Left colon (tissue), 2 donors: ENCODE results near the gene G6PC2. TPM values are rescaled to one million over a fixed set of nuclear protein-coding genes. Genes with fewer than 3 reads are reported as not detected.
"Not testable (repeated sequence)": the region's sequence is repeated elsewhere in the genome, so short reads cannot be mapped to it uniquely, and the experiment has no call there.

Source experiments
- ATAC-seq: fragments of 200-7000 bp; cut with Tn5 transposase; one replicate; pipeline ENCODE4 v1.9.1; 2020; ENCODE audit warnings: mild to moderate bottlenecking, moderate library complexity
- DNase-seq, 2 donors: peaks; one replicate each; pipeline ENCODE4 v3.0.0-alpha.2; 2020
- intact Hi-C, 2 donors: fragments of 100-400 bp; cut with DNase I in 1 of 2; cut with micrococcal nuclease in 1 of 2; formaldehyde crosslinking; loops; one replicate each; pipeline versions ENCODE4 v1.11.2 to v1.14.0; 2022; cut with DNase I, micrococcal nuclease
- long read RNA-seq: library from polyadenylated mRNA; unstranded; transcript quantifications from one replicate; pipeline ENCODE4 v2.0.0, GENCODE V29; 2021
- total RNA-seq, 2 donors: library from RNA; stranded (reverse); fragmentation: NEBNext Ultra II Directional; extraction: Animal tissue kit (Norgen Biotek cat#: 25700); gene quantifications; one replicate each; pipeline ENCODE4 v1.2.1, GENCODE V29; 2021
- donor health status: DM: no; HTN: no; CAD: no.
- donor health status: DM: yes; HTN: yes; CAD: no.

G6PC2 gene
- under 1 TPM in 1 of 2 donors, not detected in 1; 0.31 TPM for total RNA-seq
- long read RNA-seq: 0 reads

DNA sequence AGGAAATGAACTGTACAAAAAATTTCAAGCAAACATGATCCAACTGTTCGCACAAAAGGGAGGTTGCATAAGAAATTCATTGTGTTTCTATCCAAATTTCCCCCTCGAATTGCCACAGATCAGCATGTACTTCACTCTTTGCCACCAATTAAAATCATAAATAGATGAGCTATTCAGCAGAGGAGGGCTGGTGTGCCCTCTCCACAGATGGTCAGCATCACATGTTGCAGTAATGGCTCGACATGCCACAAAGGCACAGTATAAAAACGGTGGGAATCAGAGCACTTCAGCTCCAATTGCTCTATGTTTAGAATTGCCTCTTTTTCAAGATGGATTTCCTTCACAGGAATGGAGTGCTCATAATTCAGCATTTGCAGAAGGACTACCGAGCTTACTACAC is at the start of gene G6PC2:
Gene G6PC2, plus strand, starts transcription at position 289 of the 400 bp plus-strand sequence. Its CDS starts 41 bp downstream, at position 330.
- ATAC-seq (no peak), DNase-seq (no peak)
- intact Hi-C loops: no loop called here

DNA sequence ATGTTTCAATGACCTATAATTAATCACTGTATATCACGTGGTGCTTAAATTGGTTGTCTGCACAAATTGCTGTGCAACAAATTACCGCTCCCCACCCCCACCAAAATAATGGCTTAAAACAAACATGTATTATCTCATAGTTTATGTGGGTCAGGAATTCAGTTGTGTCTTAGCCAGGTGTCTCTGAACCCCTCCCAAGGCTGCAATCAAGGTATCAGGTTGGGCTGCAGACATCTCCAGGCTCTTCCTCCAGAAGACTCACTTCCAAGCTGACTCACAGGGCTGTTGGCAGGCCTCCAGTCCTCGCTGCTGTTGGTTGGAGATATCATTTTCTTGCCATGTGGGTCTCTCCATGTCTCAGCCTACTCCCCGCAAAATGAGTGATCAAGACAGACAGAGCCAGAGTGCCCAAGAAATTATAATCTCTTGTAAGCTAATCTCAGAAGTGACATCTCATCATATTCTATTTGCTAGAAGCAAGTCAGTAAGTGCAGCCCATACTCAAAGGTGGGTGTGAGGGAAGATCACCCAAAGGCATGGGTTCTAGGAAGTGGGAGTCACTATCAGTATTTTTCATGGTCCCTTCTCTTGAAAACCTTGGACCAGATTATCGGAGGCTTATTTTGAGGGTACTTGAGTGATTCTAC is 49.3 kb upstream of the G6PC2 start:
- ATAC-seq (no peak), DNase-seq (no peak)
- intact Hi-C loops: no loop called here

- intact Hi-C loops: no loop called here
- DNase-seq: no peak
- ATAC-seq: no peak
Observed at GRCh38 chr2:168852481-168852880, 48.6 kb upstream of the G6PC2 start.

DNA sequence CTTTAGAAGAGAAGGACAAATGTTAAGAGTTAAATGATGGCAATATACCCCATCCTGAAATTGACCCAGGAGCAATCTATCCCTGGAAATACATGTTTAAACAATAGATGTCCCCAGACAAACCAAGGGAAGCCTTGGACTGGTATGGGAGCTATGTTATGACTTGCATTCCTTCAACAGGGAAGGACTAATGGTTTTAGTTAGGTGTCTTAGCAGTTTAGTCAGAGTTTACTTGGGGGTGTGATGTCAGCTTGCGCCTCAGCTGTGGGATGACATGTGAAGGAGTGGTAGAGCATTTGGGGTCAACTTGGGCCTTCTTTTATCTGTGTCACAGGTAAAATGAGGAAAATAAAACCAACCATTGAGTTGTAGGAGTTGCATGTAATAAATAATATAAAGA is 47.6 kb upstream of the G6PC2 start:
- DNase-seq (no peak), ATAC-seq (no peak)
- intact Hi-C loops: no loop called here

- no peak for DNase-seq
- intact Hi-C loops: no loop called here
- no peak for ATAC-seq
Observed at GRCh38 chr2:168854651-168855050, 46.4 kb upstream of the G6PC2 start.

- DNase-seq (no peak), ATAC-seq (no peak)
- intact Hi-C loops: no loop called here
Observed at GRCh38 chr2:168855601-168856000, 45.5 kb upstream of the G6PC2 start.

DNA sequence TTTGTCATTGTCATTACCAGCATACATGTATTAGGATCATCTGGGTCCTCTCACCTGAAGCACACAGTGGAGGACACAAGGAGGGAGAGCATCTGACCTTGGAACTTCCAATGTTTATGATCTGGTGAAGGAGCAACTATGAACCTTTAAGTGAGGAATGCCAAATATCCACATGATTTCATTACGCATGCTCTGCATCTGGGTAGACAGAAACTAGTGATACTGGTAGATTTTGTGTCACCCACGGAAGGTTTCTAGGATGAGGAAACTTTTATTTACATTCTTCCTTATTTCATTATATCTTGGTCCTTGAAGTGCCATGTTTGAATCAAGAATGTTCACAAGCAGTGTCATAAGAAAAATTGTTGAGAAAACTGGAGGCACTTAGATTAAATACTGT is 42.9 kb upstream of the G6PC2 start:
- ATAC-seq (no peak), DNase-seq (no peak)
- intact Hi-C loops: no loop called here

- ATAC-seq, intact Hi-C loops, DNase-seq: not testable (repeated sequence)
Observed at GRCh38 chr2:168867164-168867563, 33.9 kb upstream of the G6PC2 start.

GRCh38 chr2:168870369-168870768 is 30.7 kb upstream of the G6PC2 start:
- DNase-seq, ATAC-seq, intact Hi-C loops: not testable (repeated sequence)

GRCh38 chr2:168870824-168871223 is 30.3 kb upstream of the G6PC2 start:
- intact Hi-C loops, DNase-seq, ATAC-seq: not testable (repeated sequence)

DNA sequence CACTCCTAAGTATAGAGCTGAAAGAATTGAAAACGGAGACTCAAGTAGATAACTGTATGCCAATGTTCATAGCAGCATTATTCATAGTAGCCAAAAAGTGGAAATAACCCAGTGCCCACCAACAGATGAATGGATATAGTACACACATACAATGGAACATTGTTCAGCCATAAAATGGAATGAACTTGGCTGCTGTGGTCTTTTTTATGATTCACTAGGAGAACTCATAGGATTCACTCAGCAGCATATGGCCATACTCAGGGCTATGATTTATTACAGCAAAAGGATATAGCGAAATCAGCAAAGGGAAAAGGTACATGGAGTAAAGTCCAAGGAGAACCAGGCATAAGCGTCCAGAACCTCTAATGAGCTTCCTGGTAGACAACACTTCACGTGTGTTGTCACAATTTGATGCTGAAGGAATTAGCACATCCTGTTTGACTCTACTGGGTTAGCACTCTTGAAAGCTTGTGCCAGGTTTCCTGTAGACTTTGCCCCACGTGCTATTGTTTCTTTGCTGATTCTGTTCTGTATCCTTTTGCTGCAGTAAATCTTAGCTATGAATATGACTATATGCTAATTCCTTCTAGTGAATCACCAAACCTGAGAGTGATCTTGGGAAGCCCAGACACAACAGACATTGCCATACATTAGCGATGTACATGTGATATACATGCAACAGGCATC is 26.6 kb upstream of the G6PC2 start:
- ATAC-seq: peak; percentile 98
- intact Hi-C loops: no loop called here
- peak; percentile 8 to 33 for DNase-seq

DNA sequence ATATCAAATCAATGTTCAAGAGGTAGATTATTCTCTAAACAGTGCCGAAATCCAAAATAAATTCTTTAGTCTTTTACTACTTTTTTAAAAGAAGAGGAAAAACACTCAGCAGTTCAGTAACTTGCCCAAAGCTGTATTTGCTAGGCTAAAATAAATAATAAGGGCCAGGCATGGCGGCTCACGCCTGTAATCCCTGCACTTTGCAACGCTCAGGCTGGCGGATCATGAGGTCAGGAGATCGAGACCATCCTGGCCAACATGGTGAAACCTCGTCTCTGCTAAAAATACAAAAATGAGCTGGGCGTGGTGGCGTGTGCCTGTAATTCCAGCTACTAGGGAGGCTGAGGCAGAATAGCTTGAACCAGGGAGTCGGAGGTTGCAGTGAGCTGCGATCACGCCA is 18.9 kb upstream of the G6PC2 start:
- intact Hi-C loops, DNase-seq, ATAC-seq: not testable (repeated sequence)

GRCh38 chr2:168884975-168885374 is 16.1 kb upstream of the G6PC2 start:
- DNase-seq (no peak), ATAC-seq (no peak)
- intact Hi-C loops: no loop called here

DNA sequence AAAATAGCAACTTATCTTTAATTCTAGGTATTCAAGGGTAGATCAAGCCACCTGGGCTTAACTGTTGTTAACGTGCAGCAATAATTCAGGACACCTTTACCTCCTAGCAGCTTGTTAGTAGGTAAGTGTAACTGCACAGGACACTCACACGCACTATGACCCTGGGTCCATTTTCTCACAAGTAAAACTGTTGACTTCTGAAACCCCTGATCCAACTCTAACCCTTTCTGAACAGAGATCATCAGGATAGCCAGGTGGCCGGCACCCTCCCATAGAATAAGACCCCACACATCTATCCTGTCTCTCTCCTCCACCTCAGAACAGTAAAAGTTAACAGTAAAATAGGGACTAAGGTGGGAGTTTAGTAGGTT is 11.5 kb upstream of the G6PC2 start:
- intact Hi-C loops: no loop called here
- ATAC-seq: peak; percentile 16
- DNase-seq: no peak

DNA sequence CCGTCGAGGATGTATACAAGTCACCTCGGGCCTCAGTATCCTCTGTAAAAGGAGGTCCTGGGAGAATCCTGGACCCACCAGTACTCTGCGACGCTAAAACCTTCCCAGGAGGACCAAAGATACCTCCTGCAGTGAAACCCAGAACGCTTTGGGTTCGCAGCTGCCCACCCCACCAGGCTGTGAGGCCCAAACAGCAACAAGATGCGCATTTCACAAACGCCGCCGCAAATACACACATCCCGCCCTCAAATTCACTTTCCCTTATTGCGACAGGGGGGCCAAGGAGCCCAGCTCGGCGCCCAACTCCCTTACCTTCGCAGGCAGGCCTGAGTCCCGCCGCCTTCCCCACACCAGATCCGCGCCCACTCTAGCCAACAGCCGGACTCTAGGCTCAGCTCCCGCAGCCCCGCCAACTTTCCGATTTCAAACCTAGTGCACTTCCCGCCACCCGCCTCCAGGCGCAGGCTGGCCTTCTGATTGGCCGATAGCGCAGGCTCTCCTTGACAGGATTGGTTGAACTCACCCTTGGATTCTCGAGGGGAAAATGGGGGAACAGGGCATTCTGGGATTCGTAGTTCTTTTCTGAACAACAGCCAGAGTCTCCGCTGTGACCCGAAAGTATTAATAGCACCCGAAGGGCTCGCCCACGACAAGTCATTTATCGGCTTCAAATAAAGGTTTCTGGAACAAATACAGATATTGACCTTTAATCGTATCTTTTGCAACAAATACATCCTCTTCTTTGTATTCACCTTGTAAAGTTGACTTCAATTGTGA is 10.9 kb upstream of the G6PC2 start, which contains the start of gene SPC25:
Gene SPC25, minus strand, starts transcription at position 425 of the 777 bp plus-strand sequence. CDS start 911 bp downstream, outside the sequence.
- intact Hi-C loops: no loop called here
- ATAC-seq (peak; percentile 100), DNase-seq (peak; percentile 88 to 89)

- intact Hi-C loops: no loop called here
- ATAC-seq (no peak), DNase-seq (no peak)
Observed at GRCh38 chr2:168892327-168892726, 8.8 kb upstream of the G6PC2 start.

GRCh38 chr2:168894101-168894500 is 7.0 kb upstream of the G6PC2 start:
- intact Hi-C loops: no loop called here
- no peak for ATAC-seq
- no peak for DNase-seq

GRCh38 chr2:168894720-168895119 is 6.4 kb upstream of the G6PC2 start:
- DNase-seq (no peak), ATAC-seq (no peak)
- intact Hi-C loops: no loop called here

DNA sequence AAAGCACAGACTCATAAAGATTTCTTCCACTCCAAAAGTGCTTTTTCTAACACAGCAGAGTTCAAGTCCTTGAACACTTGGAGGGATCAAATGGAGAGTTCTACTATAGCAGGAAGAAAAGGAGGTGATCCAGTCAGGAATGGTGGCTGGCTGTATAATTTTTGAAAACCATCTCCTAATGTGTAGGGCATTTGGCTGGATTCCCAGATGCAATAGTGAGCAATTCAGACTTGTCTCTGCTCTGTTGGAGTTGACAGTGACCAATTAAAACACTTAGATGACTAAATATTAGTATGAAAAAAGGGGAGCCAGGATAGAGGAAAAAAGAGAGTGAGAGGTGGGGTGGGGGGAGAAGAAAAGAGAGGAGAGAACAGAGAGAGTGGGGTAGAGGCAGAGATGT is 5.3 kb upstream of the G6PC2 start:
- intact Hi-C loops: no loop called here
- DNase-seq (no peak), ATAC-seq (no peak)

DNA sequence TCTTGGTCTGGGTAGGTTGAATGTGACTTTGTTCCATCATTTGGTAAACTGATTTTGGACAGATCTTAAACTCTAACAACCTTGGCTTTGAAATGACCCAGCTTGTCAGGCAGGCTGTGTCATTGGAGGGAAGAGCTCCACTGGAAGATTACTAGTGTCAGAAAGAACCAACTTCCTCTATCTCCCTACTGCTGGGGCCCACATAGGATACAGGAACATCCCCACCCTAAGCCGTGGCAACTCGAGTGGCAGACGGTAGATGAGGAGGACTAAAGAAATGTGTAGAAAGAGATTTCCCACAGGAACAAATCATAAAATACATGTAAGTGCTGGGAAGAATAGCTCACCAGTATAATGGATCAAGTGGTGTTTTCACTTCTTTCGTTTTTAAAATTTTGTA is 4.3 kb upstream of the G6PC2 start:
- ATAC-seq (no peak), DNase-seq (no peak)
- intact Hi-C loops: no loop called here
